ENCODE results near the gene PNLIP.

Gene PNLIP

DNA sequence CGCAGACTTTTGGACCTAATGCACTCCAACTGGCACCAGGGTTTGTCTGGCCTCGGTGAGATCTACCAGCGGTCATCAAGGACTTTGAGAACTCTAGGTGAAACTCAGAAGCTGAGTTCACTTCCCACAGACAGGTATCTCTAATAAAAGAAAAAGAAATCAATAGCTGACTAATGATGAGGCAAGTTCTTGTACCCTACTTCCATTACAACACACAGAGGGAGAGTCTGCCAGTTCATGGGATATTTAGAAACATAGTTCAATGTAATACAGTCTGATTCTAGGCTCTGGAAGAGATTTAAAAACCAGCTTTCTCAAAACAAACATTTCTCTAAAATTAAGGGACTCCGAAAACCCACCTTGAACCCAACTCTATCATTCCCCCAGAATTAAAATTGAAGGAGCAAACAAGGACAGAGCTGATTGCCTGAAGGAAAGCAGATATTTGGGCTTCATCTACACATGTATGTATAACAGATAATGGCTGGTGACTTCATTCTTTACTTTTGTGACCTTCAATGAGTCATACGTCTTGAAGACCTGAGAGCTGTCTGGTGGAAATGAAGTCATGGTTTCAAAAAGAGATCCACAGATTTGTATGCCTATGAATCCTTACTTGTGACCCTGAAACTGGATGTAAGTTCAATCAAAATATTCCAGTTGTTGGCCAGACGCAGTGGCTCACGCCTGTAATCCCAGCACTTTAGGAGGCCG lies 42.3 kb downstream of the PNLIP start:
- DNase-seq = no peak

DNA sequence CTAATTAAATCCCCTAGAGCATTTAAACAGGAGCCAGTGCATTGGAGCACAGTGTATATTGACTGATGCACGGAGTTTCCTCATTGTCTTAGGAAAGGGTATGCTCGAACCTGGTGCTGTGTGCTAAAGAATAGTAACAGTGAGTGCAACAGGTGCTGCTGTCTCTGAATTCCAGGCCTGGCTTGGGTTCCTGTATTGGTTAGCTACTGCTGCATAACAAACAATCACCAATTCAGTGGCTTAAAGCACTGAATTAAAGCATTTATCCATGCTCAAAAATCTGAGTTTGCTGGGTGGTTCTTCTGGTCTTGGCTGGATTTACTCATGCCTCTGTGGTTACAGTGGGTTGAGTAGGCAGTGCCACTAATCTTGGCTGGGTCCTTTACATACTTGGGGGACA lies 43.3 kb downstream of the PNLIP start:
- no peak for DNase-seq

DNA sequence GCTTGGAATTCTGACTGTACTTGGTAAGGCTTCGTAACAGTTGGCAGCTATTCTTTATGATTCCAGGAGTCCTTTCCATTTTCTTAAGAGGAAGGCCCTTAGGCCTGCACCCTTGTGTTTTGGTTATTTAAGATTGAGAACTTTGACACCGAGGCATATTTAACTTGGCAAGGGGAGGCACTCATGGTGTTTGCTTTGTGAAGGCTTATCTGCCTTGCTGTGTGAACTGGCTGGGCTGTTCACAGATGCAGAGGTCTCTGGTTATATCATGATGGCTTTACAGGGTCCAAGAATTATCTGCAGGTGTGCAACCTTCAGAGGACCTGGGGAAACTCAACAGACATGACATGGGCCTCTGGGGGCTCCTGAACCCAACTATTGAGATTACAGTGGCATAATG lies 44.2 kb downstream of the PNLIP start:
- no peak for DNase-seq

DNA sequence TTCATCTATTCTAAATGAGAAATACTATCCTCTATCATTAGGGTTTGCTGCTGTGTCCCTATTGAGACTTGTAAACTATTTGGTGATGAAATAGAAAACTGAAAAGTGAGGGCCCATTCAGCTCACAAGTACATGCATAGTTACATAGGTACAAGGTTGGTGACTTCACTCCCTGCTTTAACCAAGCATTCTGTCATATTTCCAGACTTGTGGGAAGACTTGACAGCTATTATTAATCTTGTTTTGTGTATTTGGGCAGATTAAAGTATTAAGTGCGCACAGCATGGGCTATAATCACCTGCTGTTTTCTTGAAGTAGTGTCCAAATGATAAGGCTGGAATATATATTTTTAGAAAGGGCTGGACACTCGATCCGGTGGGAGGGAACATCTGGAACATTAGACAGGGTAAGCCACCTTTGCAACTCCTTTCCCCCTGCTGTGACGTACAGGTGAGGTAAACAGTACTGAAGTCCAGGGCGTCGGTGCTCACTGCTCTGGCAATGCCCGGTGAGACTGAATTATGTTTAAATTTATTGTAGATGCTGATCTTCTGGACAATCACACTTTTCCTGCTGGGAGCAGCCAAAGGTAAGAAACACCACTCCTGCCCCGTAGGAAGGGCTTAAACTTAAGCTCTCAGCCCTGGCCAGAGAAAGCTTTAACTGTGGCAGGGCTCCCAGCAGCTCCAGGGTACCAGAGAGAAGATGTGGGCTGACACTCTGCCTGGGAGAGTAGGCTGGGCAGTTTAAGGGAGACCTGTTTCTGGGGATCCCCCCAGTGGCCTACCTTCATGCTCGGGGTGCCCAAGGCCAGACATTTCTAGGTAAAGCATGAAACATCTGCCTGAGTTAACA lies 45.1 kb downstream of the PNLIP start, which contains the start of gene PNLIPRP1:
PNLIPRP1 (plus strand) TSS at position 370 of the 855 bp plus-strand sequence; CDS start at position 541, 171 bp downstream.
- DNase-seq = no peak

DNA sequence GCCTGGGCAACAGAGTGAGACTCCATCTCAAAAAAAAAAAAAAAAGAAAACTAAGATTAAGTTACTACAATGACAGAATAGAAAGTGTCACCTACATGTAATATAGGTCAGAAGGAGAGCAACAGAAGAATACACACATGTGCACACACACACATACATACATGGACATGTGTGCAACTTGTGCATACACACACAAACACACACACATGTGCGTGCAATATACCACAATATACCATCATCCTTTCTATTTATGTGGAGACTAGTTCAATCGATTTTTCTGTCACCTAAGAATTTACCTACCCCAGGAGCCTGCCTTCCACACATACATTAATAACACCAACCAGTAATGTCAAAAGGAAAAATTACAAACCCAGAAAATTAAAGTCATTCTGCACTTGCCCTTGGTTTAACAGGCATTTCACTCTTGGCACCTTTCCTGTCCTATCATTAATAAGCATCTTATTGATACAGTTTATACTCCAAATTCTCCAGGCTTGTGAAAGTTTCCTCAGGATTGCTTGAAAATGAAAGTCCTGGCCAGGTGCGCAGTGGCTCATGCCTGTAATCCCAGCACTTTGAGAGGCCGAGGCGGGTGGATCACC lies 47.5 kb downstream of the PNLIP start:
- no peak for DNase-seq

DNA sequence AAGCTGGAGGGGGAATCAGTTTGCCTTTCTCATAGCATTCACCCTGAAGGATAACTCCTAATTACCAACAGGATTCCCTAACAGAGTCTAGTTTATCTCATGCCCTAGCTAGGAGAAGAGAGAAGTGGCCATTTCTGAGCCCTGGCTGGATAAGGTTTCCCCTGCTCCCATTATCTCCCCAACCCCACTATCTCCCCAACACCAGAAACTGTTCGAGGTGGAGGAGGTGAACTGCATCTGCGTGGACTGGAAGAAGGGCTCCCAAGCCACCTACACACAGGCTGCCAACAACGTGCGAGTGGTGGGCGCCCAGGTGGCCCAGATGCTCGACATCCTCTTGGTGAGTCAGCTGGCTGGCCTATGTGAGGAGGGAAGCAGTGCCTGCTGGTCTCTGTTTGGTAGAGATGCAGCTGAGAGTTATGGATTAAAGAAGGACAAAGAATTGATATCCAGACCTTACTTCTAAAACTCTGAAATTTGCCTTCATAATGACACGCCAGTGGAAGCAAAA lies 48.8 kb downstream of the PNLIP start:
- DNase-seq = no peak

DNA sequence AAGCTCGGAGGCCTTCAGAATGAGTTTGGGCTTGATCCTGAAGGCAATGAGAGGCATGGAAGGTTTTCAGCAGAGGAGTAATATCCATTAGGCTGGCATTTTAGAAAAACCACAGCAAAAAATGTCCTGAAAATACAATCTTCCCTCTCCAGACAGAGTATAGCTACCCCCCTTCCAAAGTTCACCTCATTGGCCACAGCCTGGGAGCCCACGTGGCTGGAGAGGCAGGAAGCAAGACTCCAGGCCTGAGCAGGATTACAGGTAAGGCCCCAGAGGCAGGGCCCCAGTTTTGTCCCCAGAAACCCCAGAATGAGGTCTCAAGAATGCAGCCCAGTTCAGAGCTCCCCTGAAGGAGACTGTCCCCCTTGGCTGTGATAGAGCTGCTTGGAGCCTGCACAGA lies 50.3 kb downstream of the PNLIP start:
- DNase-seq = no peak

DNA sequence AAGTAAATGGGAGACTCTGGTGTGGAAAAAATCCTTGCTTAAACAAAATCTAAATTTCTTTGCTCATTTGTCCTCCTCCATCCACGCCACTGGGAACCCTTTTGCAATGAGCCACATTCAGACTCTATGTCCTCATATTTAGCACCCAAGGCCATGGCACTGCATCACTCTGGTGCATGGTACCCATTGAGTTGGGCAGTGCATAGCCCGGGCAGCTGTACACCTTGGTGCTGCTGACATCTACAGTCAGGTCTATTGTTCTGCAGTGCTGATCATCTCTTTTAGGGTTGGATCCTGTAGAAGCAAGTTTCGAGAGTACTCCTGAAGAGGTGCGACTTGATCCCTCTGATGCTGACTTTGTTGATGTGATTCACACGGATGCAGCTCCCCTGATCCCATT lies 51.8 kb downstream of the PNLIP start:
- DNase-seq = no peak

DNA sequence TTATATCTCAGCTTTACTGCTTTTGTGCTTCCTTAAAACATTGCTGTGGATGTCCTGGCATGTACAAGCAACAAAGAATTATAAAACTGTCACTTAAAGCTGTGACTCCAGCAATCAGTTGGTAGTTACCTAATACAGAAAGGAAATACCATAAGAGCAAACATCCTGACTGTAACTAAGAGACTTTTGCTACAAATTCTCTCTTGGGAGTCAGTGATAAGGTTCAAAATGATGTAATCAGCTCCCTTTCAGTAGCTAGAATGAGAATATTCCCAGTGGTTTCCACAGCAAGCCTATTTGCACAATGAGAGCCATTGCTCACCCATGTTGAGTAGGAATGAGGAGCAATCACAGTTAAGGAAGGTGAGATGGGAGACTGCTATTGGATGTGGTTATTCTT lies 52.6 kb downstream of the PNLIP start:
- no peak for DNase-seq

DNA sequence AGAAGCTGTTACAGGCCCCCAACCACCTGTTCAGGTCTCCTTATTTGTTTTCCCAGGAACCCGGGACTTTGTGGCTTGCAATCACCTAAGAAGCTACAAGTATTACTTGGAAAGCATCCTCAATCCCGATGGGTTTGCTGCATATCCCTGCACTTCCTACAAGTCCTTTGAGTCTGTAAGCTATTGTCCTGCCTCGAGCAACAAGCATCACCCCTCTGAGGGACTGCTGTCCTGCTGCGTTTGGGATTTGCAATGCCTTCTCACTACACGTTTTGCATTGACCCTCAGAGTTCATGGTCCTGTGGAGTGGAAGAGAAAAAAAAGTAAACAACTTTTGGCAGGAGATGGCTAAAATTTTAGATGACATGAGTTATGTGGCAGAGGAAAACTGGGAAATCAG lies 54.3 kb downstream of the PNLIP start:
- DNase-seq = no peak

DNA sequence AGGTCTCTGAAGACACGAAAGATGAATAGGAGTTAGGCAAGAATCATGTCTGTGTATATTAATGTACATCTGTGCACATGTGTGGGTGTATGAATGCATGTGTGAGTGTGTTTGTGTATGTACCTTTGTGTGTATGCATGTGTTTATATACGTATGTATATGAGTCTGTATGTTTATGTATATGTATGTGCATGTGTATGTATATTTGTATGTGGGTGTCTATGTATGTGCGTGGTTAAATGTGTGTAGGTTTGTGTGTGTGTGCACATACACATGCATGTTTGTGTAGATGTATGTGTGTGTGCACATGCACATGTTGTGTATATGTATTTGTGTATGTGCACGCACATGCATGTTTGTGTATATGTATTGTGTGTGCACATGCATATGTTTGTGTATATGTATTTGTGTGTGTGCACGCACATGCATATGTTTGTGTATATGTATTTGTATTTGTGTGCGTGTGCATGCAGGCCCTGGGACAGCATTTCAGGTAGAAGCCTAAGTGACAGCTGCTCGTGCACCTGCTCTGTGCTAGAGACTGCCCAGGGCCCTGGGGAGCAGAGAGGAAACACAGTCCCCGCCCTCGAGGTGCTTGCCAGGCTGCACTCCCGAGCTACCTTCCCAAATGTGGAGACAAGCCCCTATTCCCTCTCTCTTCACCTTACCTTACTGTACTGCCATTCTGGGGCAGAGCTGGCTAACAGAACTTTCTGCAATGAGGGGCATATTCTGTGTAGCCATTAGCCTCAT lies 57.1 kb downstream of the PNLIP start:
- DNase-seq = no peak

DNA sequence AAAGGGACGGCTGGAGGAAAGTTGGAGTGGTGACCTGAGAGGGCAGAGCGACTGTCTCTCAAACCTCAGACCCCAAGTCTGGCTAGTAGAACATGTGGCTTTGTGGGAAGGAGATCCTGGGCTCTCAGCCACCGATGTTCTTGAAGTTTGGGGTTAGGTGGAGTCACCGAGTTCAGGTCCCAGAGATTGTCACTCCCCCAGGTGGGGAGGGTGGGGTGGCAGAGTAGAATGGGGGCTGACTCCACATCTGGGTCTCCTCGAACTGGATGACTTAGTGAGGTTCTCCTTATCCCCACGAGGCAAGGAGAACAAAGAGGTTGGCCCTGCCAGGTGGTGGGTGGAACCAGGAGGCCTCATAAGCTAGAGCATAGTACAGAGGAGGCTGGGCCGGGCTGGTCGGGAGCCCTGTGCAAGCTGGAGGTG lies 60.3 kb downstream of the PNLIP start:
- DNase-seq = no peak

DNA sequence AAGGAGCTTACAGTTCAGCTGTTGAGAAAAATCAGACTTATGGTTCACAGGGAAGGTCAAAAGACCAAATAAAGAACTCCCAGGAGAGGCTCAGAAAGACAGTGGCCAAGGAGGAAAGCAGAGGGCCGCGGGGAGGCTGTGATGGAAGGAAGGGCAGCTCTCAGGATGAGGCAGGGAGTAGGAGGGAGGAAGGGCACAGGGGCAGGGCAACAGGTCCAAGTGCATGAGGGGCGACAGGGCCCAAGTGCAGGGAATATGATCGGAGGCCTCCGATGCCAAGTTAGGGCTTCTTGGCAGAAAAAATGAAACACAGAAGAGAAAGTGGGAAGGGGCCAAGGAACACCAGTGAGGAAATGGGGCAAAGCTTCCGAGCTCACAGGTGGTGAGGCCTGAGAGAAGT lies 61.6 kb downstream of the PNLIP start:
- DNase-seq = no peak

DNA sequence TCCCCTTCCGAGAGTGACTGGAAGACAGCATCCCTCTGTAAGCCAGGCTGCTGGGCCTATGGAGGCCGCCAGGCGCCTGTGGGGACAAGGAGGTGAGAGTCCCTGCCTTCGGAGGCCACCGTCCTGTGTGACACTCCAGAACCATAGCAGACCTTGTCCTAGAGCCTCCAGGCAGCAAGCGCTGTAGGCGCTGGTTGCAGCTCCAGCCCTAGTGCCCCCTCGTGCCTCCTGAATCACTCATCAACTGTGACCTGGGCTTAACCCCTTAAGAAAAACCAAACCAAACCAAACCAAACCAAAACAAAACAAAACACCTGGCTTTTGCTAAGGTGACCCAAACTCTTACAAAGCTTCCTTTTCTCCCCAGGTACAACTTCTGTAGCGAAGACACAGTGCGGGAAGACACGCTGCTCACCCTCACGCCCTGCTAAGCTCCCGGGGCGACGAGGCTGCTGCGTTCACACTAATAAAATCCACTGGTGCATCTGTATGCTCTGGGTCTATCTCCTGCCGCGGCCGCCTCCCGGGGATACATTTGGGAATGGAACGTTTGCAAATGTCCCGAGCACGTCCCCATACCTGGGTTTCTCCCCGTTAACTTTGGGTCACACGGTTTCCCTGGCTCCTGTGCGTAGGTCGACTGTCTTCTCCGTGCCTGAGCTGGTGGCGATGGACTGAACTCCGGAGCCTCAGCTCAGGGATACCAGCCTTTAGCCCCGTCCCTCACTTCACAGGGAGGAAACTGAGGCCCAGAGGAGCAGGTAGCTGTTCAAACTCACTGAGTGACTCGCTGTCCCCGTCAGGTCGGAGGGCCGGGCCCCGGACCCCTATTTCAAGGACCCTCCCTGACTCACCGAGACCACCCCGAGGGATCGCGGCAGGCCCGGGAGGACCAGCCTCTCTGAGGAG lies 63.2 kb downstream of the PNLIP start:
- no peak for DNase-seq

DNA sequence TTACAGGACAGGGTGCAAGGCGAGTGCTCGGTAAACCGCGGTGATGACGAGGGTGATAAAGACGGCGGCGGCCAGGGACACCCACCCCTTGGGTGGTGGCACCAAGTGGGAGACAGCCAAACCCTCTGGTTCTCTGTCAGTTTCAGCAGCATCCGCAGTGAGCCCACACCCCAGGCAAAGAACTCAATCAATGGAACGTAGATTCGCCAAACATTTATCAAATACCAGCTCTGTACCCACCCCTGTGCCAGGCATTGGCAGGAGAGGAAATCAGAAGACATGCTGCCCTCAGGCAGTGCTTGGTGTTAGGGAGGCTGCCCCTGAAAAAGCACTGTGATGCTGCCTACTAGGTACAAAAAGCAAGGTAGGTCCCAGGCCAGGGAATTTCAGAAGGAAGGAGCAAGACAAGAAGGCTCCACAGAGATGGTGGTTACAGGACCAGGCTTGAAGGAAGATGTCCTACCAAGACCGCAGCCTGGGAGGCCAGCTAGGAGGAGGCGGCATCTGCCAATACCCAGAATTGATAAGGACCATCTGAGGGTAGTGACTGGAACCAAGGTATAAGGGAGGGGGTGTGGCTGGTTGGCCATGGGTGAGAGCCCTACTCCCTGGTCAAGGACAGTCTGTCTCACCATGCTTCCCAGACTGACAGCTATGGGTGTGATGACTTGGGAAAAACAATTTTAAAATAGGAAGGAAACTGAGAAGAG lies 64.9 kb downstream of the PNLIP start:
- no peak for DNase-seq

DNA sequence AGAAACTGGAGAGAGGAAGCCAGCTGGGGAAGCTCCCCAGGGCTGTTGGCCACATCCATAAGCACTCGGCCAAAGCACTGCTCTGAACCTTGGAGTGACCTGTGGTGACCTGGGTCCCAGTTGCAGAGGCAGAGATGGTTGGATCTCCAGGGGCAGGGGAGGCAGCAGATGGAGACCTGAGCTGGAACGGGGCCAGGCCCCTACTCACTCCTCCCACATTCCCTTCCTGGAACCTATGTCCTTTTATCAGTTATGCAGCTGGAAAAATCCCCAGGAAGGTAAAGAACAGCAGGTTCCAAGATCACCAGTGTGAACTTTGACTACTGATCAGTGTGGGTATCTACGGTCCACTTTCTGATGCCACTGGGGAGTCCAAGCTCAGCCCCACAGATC lies 65.4 kb downstream of the PNLIP start:
- DNase-seq = no peak

DNA sequence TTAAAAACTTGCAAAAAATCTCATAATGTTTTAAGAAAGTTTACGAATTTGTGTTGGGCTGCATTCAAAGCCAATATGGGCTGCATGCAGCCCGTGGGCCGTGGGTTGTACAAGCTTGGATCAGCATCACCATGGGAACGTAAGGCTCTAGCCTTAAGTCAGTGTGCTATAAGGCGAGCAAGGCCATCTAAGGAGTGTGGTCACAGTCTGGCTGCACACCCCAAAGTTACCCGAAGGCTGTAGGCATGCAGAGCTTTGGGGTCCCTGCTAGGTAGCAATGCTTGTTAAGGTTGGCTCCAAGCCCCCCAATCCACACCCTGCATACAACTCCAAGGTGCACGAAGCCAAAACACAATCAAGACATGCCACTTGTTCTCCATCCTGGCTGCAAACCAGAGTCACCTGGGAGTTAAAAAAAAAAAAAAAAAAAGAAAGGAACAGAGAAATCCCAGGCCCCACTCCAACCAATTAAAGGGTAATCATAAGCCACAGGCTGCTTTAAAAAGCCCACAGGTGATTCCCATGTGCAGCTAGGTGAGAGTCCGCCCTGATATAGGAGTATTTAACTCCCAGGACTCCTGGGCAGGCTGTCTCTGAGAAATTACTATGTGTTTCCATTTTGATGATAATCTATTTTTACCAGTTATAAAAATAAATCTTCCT lies 66.5 kb downstream of the PNLIP start:
- DNase-seq = no peak

DNA sequence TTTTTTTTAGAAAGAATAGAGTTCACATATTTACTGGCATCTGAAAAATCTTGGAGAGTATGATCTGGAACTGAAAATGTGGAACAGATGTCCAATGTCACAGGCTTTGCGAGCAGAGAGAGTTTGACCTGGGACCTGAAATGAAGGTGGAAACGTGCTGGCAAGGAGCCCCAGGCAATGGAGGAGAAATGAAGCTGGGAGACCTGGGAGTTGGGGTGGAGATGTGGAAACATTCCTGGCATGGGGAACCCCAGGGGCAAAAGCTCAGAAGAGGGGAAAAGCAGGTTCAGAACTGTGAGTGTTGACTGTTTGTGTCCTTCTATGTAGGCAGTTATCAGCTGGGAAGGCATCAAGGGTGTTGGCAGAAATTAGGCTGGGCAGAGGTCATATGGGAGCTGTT lies 67.7 kb downstream of the PNLIP start:
- DNase-seq = no peak

DNA sequence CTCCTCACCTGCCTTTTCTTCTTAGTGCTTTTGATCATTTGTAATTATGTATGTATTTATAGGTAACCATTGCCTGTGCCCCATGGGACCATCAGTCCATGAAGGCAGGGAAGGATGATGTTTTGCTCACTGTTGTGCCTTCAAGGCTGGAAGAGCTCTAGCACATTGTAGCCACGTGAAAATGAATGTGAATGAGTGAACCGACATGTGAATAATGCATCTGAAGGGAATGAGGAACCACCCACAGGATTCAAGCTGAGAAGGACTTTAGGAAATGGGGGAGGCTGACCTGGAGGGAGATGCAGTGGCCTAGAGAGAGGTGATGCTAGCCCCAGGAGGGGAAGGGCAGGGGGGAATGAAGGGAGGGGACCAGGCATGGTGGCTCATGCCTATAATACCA lies 69.1 kb downstream of the PNLIP start:
- no peak for DNase-seq

DNA sequence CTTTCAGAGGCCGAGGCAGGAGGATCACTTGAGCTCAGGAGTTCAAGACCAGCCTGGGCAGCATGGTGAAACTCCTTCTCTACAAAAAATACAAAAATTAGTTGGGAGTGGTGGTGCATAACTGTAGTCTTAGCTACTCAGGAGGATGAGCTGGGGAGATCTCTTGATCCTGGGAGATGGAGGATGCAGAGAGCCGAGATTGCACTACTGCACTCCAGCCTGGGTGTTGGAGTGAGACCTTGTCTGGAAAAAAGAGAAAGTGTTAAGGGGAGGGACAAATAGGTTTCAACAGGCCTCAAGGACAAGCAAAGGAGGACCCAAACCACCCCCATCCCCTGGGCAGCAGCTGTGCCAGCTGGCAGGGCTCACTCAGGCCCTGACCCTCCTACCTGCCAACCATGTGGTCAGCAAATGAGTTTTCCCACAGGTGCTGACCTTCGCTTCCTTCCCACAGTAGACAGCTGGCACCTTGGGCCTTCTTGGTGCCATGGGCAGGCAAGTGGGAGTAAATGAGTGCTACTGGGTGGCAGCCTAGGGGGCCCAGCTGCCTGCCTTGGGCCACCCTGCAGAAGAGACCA lies 69.6 kb downstream of the PNLIP start:
- no peak for DNase-seq
